ENCODE measurements around the gene BCL6. TPM values are rescaled to one million over a fixed set of nuclear protein-coding genes. Genes with fewer than 3 reads are reported as not detected.

Gene BCL6
- total and polyA plus RNA-seq, 7 donors: 4.9 to 233 (median 51.4) TPM

DNA sequence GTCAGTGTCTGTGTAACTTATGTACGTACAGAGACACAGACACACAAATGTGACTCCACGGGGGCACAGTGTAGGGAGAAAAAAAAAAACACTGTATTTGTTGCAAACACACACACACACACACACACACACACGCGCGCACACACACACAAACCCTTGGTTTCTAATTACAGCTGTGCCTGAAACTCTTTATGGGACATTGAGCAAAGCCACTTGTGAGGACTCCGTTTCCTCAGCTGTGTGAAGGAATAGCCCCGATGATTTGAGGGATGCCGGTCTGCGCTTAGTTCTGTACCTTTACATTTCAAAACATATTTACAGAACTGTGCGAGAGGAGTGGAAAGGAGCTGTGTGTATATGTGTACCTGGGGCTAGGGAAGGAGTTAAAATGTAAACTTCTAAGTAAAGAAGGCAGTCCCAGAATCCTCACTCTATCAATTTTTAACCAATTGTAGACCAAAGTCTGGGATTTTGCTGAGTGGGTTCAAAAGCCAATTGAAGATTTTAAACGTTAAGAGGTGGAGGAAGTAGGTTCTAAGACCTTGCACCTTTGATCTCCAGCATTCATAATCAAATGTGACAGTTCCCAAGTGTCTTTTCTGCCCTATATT lies 5.3 kb upstream of the BCL6 start:
- TF ChIP-seq POLR2A (IDR thresholded peaks at IDR 0.05) (no peak), EP300 (IDR thresholded peaks at IDR 0.05) (no peak), POLR2AphosphoS5 (IDR thresholded peaks at IDR 0.05) (no peak)
- TF ChIP-seq, protein P1, sequence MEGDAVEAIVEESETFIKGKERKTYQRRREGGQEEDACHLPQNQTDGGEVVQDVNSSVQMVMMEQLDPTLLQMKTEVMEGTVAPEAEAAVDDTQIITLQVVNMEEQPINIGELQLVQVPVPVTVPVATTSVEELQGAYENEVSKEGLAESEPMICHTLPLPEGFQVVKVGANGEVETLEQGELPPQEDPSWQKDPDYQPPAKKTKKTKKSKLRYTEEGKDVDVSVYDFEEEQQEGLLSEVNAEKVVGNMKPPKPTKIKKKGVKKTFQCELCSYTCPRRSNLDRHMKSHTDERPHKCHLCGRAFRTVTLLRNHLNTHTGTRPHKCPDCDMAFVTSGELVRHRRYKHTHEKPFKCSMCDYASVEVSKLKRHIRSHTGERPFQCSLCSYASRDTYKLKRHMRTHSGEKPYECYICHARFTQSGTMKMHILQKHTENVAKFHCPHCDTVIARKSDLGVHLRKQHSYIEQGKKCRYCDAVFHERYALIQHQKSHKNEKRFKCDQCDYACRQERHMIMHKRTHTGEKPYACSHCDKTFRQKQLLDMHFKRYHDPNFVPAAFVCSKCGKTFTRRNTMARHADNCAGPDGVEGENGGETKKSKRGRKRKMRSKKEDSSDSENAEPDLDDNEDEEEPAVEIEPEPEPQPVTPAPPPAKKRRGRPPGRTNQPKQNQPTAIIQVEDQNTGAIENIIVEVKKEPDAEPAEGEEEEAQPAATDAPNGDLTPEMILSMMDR (IDR thresholded peaks at IDR 0.05): no peak
- no peak for DNase-seq
- Histone ChIP-seq H3K4me3 (peak overlapping the region; percentile 7 to 41 (median 35)), H3K27ac (peak overlapping the region; percentile 69 to 99 (median 96)), H3K36me3 (no peaks in the 10 kb centered on the region), H3K4me1 (peaks cover 0 to 47% (median 37%) of the 10 kb centered on the region in 4 donors), H3K9me3 (no peaks in the 10 kb centered on the region), H3K27me3 (no peaks in the 10 kb centered on the region)
- WGBS, 2 donors: 5 to 30% methylated on average over 11 of the region's 11 CpGs
- intact Hi-C loops (cut with DNase I): loop anchor here (5.0 kb wide), 1 partner anchor 162 kb away; no protein-coding TSS in a partner anchor

DNA sequence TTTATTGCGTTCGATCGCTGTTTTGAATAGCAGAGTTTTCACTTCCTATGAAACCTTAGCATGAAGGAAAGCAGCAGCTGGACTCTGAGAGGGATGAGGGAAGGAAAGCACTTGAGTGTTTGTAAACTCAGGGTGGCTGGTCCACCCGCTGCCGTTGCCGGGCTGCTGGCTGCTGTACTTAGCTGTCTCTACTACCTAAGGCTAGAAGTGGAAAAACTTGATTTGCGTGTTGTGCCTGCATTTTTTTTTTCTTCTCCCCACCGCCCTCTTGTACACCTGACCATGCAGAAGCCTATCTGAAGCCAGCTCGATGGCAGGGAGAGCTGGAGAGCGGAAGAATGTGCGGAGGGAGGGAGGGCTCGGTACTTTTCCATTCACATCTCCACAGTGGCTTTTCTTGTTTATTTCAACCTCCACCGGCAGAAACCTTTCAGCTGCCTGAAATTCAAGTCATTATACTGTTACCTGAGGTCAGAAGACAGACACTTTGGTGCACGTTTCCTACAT lies 4.8 kb upstream of the BCL6 start:
- peaks cover 1 to 47% (median 37%) of the 10 kb centered on the region in 4 donors for H3K4me1 ChIP-seq
- TF ChIP-seq POLR2A (IDR thresholded peaks at IDR 0.05) (no peak), POLR2AphosphoS5 (IDR thresholded peaks at IDR 0.05) (peak in 3 of 4 donors; percentile 13 to 66 (median 46))
- H3K27ac ChIP-seq: peak overlapping the region; percentile 69 to 99 (median 96)
- peak overlapping the region; percentile 7 to 41 (median 35) for H3K4me3 ChIP-seq
- H3K27me3 ChIP-seq: no peaks in the 10 kb centered on the region
- peak; percentile 78 for DNase-seq
- intact Hi-C loops (cut with DNase I): loop anchor here (5.0 kb wide), 1 partner anchor 162 kb away; no protein-coding TSS in a partner anchor
- no peaks in the 10 kb centered on the region for H3K36me3 ChIP-seq
- WGBS, 2 donors: 9 to 36% methylated on average over 14 of the region's 14 CpGs
- no peaks in the 10 kb centered on the region for H3K9me3 ChIP-seq

DNA sequence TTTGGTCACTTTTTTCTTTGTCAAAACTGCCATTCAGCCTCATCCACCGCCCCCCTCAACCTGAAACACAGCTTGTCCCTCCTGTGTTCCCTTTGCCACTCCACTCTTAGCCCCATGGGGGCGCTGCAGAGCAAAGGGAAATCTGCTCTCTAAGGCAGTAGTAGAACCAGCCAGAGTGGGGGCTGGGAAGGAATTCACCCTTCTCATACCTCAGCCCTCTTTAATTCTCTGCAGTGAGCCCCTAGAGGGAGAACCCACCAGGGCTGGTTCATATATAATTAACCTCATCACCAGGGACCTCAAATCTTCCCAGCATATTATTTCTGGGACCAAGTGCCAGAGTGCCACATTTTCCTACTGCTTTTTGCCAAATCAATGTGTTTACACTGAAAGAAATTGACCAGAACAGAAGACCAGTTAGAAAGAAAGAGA lies 2.8 kb upstream of the BCL6 start:
- DNase-seq: peak; percentile 96
- H3K27me3 ChIP-seq: no peaks in the 10 kb centered on the region
- 3 to 8% methylated on average over 2 of the region's 2 CpGs for WGBS, 2 donors

DNA sequence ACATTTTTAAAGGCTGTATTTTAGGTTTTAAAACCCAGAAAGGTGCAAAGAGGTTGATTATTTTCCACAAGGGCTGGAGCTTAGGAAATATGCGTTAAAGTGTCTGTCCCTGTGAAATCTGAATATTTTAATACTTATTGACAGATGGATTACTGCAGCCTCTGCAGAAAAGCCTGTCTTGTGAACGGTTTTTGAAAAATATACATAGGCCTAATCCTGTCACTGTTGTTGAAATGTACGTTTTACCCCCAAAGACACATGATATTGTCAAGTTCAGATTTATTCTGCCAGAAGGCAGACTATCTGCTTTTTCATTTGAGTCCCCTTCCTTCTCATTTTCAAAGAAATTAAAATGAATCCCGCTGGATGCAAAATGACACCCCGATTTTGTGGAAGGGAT lies 2.2 kb upstream of the BCL6 start:
- no peaks in the 10 kb centered on the region for H3K36me3 ChIP-seq
- no peaks in the 10 kb centered on the region for H3K9me3 ChIP-seq
- peak overlapping the region; percentile 90 to 99 (median 96) for H3K27ac ChIP-seq
- no peak overlapping the region for H3K4me3 ChIP-seq
- H3K4me1 ChIP-seq: peaks cover 3 to 52% (median 38%) of the 10 kb centered on the region in 4 donors
- intact Hi-C loops (cut with DNase I): loop anchor here (10.0 kb wide), 2 partner anchors 867 to 967 kb away; no protein-coding TSS in a partner anchor
- DNase-seq: no peak
- WGBS, 2 donors: 43 to 56% methylated on average over 5 of the region's 5 CpGs
- H3K27me3 ChIP-seq: no peaks in the 10 kb centered on the region
- TF ChIP-seq EP300 (IDR thresholded peaks at IDR 0.05): no peak

More for the DNA sequence above, 2.8 kb upstream of the BCL6 start:
- Histone ChIP-seq H3K4me1 (peaks cover 3 to 46% (median 37%) of the 10 kb centered on the region in 4 donors), H3K4me3 (no peak overlapping the region), H3K36me3 (no peaks in the 10 kb centered on the region), H3K9me3 (no peaks in the 10 kb centered on the region), H3K27ac (peak overlapping the region; percentile 90 to 99 (median 96))
- TF ChIP-seq, protein P1 (IDR thresholded peaks at IDR 0.05): peak; percentile 90 to 99 (median 94)
- TF ChIP-seq EP300 (IDR thresholded peaks at IDR 0.05) (no peak), POLR2A (IDR thresholded peaks at IDR 0.05) (no peak), POLR2AphosphoS5 (IDR thresholded peaks at IDR 0.05) (peak in 3 of 4 donors; percentile 51 to 54 (median 51))
- intact Hi-C loops (cut with DNase I): loop anchor here (10.0 kb wide), 2 partner anchors 867 to 967 kb away; no protein-coding TSS in a partner anchor

DNA sequence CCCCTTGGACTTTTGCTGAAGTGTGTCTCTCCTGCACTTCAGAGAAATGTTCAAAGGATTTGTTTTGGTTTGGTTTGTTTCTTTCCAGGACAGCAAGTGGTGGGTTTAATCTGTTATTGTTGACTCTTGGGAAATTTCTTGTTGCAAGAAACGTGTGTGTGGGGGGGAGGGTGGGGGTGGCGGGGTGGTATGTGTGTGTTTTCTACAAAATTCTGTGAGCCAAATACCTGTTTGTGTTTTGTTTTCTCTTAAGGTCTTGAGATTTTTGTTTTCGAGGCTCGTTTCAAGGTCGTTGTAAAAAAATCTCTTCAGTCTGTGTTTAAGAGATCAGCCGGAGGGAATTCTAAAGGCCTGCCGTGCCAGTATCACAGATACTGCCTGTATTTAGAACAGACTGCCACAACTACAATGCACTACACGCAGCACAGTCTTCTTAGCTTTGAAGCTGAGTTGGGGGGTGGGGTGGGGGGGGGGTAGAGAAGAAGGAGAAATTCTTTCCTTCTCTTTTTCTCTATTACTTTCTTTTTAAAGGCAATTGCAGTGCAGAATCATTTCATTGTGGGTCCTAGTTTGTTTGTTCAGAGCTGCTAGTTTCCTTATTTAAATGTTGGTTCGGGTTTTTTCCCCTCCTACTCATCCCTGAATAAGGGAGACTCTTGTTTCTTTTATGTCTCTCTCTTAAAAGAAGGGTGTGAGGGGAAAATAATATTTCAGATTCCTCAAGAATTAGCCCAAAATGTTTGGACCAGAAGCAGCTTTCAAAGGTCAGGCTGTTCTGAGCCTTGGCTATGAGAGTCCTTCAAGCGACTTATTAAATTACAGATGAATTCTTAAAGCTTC lies 1.4 kb upstream of the BCL6 start:
- Histone ChIP-seq H3K27me3 (no peaks in the 10 kb centered on the region), H3K4me1 (peaks cover 3 to 60% (median 43%) of the 10 kb centered on the region in 4 donors), H3K4me3 (peak overlapping the region; percentile 53 to 88 (median 68)), H3K9me3 (no peaks in the 10 kb centered on the region), H3K36me3 (no peaks in the 10 kb centered on the region), H3K27ac (peak overlapping the region; percentile 90 to 99 (median 96))
- DNase-seq: no peak
- intact Hi-C loops (cut with DNase I): loop anchor here (10.0 kb wide), 2 partner anchors 868 to 968 kb away; no protein-coding TSS in a partner anchor
- WGBS, 2 donors: 44 to 54% methylated on average over 10 of the region's 10 CpGs
- TF ChIP-seq EP300 (IDR thresholded peaks at IDR 0.05) (no peak), POLR2AphosphoS5 (IDR thresholded peaks at IDR 0.05) (peak in 1 of 4 donors; percentile 38)

Measured in sigmoid colon (tissue), 7 donors.